Keratinocyte (primary cell): ENCODE measurements around the gene PHF5A. TPM values are rescaled to one million over a fixed set of nuclear protein-coding genes. Genes with fewer than 3 reads are reported as not detected.

Experiments used
- DNase-seq: peaks from one replicate; pipeline ENCODE4 v3.0.0-alpha.2; 2011; ENCODE audit warnings: low read depth, missing footprints, low spot score
- FAIRE-seq: peaks from 2 replicates; lab custom pipeline; 2011; peaks lifted over from hg19 to GRCh38; lab: Jason Lieb, UNC
- H2AFZ ChIP-seq: 2 replicates; pipeline ENCODE4 v1.6.0; 2012; ENCODE audit warnings: low read length, control low read depth, inconsistent platforms; ENCODE audit not compliant: control insufficient read depth
- H3K27ac ChIP-seq: 2 replicates; pipeline ENCODE4 v1.5.1; 2011; ENCODE audit warnings: low read length; ENCODE audit not compliant: control insufficient read depth, insufficient read depth
- H3K27me3 ChIP-seq: 3 replicates; pipeline ENCODE4 v1.6.0; 2011; ENCODE audit warnings: low read length; ENCODE audit not compliant: control insufficient read depth, insufficient read depth; ENCODE audit errors: extremely low read depth
- H3K36me3 ChIP-seq, 2 experiments: 2 replicates in 1 of 2; 3 replicates in 1 of 2; pipeline ENCODE4 v1.5.1; 2011; ENCODE audit warnings: low read length in 2 of 2, mild to moderate bottlenecking in 1 of 2; ENCODE audit not compliant: control insufficient read depth in 2 of 2, insufficient read depth in 2 of 2; ENCODE audit errors: extremely low read depth in 1 of 2
- H3K4me1 ChIP-seq: 3 replicates; pipeline ENCODE4 v1.5.1; 2011; ENCODE audit warnings: low read length; ENCODE audit not compliant: control insufficient read depth, insufficient read depth; ENCODE audit errors: extremely low read depth
- H3K4me2 ChIP-seq: 3 replicates; pipeline ENCODE4 v1.6.0; 2011; ENCODE audit warnings: low read depth, low read length; ENCODE audit not compliant: control insufficient read depth, insufficient read depth; ENCODE audit errors: extremely low read depth
- H3K4me3 ChIP-seq, 3 experiments: fragments of 200-600 bp in 1 of 3; sonication (generic) in 1 of 3; 2 replicates in 2 of 3; 3 replicates in 1 of 3; pipeline ENCODE4 v1.5.1; 2011 to 2016; ENCODE audit warnings: low read length in 3 of 3, mild to moderate bottlenecking in 3 of 3, control low read depth in 2 of 3, inconsistent platforms in 1 of 3, low read depth in 1 of 3, mixed read lengths in 1 of 3, mixed run types in 1 of 3, moderate library complexity in 1 of 3; ENCODE audit not compliant: control insufficient read depth in 2 of 3, insufficient read depth in 2 of 3; ENCODE audit errors: extremely low read depth in 1 of 3
- H3K79me2 ChIP-seq: 2 replicates; pipeline ENCODE4 v1.6.0; 2012; ENCODE audit warnings: low read length; ENCODE audit not compliant: control insufficient read depth, insufficient read depth
- H3K9ac ChIP-seq: 3 replicates; pipeline ENCODE4 v1.6.0; 2011; ENCODE audit warnings: low read length; ENCODE audit not compliant: control insufficient read depth, insufficient read depth; ENCODE audit errors: extremely low read depth
- H3K9me1 ChIP-seq: 3 replicates; pipeline ENCODE4 v1.6.0; 2011; ENCODE audit warnings: low read length; ENCODE audit not compliant: control insufficient read depth, insufficient read depth; ENCODE audit errors: extremely low read depth
- H3K9me3 ChIP-seq: 2 replicates; pipeline ENCODE4 v1.5.1; 2012; ENCODE audit warnings: low read depth, low read length; ENCODE audit not compliant: control insufficient read depth
- H4K20me1 ChIP-seq: 3 replicates; pipeline ENCODE4 v1.6.0; 2011; ENCODE audit warnings: low read length; ENCODE audit not compliant: control insufficient read depth, insufficient read depth; ENCODE audit errors: extremely low read depth
- CTCF ChIP-seq, 3 experiments: IDR thresholded peaks in 1 of 3; conservative IDR thresholded peaks in 1 of 3; optimal IDR thresholded peaks in 1 of 3; 2 replicates in 2 of 3; 3 replicates in 1 of 3; pipeline versions ENCODE3 to v1.5.1; 2011; ENCODE audit warnings: low read length in 3 of 3, mild to moderate bottlenecking in 3 of 3, moderate library complexity in 2 of 3, control low read depth in 1 of 3, inconsistent platforms in 1 of 3; ENCODE audit not compliant: insufficient read depth in 2 of 3; ENCODE audit errors: extremely low read depth in 1 of 3
- EZH2 ChIP-seq: IDR thresholded peaks from one replicate; pipeline ENCODE4 v1.6.1; 2012; ENCODE audit warnings: inconsistent platforms, mild to moderate bottlenecking, low read length, moderate library complexity
- dilution Hi-C: fragments of 300-500 bp; cut with MboI; formaldehyde crosslinking; loops from one replicate; pipeline ENCODE4 v1.7.0; 2020; ENCODE audit warnings: low sequenced_read_pairs; ENCODE audit not compliant: extremely low pct_ligation_motif_present
- polyA minus RNA-seq, 3 experiments: library from RNA; depleted of rRNA, polyadenylated mRNA; stranded (reverse); fragments of >200 nt; gene quantifications; 1 replicate in 1 of 3; 2 replicates in 1 of 3; 3 replicates in 1 of 3; pipeline ENCODE4 v1.2.3, GENCODE V29; 2011
- polyA plus RNA-seq, 5 experiments: library from polyadenylated mRNA; depleted of rRNA in 3 of 5; stranded (reverse) in 3 of 5; stranded (forward) in 1 of 5; unstranded in 1 of 5; fragments of >200 nt; gene quantifications; 1 replicate in 1 of 5; 2 replicates in 3 of 5; 3 replicates in 1 of 5; pipeline versions ENCODE4 v1.2.1 to v1.2.3, GENCODE V29; 2011 to 2012; ENCODE audit warnings: missing spikeins in 2 of 5, low read depth in 1 of 5, low replicate concordance in 1 of 5

PHF5A gene
- 51.9 to 77.7 TPM (median 73.0 TPM) in 3 replicates for polyA plus RNA-seq
- polyA plus RNA-seq (2011; ENCODE audit: low read depth) = 53.6 TPM
- polyA plus RNA-seq (2011; cell fraction: cytosol; rRNA removed) = 40.8 and 41.7 TPM in 2 replicates
- 26.2 and 35.5 TPM in 2 replicates for polyA plus RNA-seq (2011; cell fraction: nucleus; rRNA removed)
- 37.7 and 52.7 TPM in 2 replicates for polyA plus RNA-seq (2012; ENCODE audit: low replicate concordance)
- polyA minus RNA-seq = 11.0 to 24.8 TPM (median 14.1 TPM) in 3 replicates
- 8.8 TPM for polyA minus RNA-seq (2011; cell fraction: cytosol; rRNA and poly(A)+ RNA removed)
- polyA minus RNA-seq (2011; cell fraction: nucleus; rRNA and poly(A)+ RNA removed) = 3.8 and 8.6 TPM in 2 replicates

GRCh38 chr22:41468381-41469217, at the start of gene PHF5A, which contains the start of gene ACO2:
PHF5A (minus strand) TSS chr22:41468692; CDS start chr22:41468653, 39 bp downstream.
ACO2 (plus strand) TSS chr22:41469117; CDS start chr22:41469147, 30 bp downstream.
- peak within 1 kb of the TSS; percentile 98 for H3K9ac ChIP-seq
- peak within 1 kb of the TSS; percentile 100 for H3K27ac ChIP-seq
- peaks cover 19% of the 10 kb centered on the region for H3K4me1 ChIP-seq
- H3K4me3 ChIP-seq = peak within 1 kb of the TSS; percentile 89 to 98 (median 94)
- no peaks in the 10 kb centered on the region for H3K9me1 ChIP-seq
- DNase-seq (peak; percentile 76), FAIRE-seq (peak; percentile 75)
- H4K20me1 ChIP-seq = no peaks in the 10 kb centered on the region
- peak within 1 kb of the TSS; percentile 95 for H3K4me2 ChIP-seq
- H3K9me3 ChIP-seq = no peaks in the 10 kb centered on the region
- dilution Hi-C loops = no loop called here
- peaks cover 78% of the 10 kb centered on the region for H3K79me2 ChIP-seq
- no peaks in the 10 kb centered on the region for H3K27me3 ChIP-seq
- peaks cover 26 to 33% of the 10 kb centered on the region in 2 experiments for H3K36me3 ChIP-seq
- TF ChIP-seq CTCF (optimal IDR thresholded peaks at IDR 0.05 in 1 of 3, IDR thresholded peaks at IDR 0.05 in 1 of 3, conservative IDR thresholded peaks at IDR 0.05 in 1 of 3; ENCODE audit: extremely low read depth in 1 of 3, insufficient read depth in 2 of 3, low read length in 3 of 3) = no peak
- no peak for TF ChIP-seq EZH2
- peak within 1 kb of the TSS; percentile 96 for H2AFZ ChIP-seq

GRCh38 chr22:41518048-41518347, 49.5 kb upstream of the PHF5A start:
- Histone ChIP-seq H2AFZ (no peak overlapping the region), H3K4me3 (no peak overlapping the region), H3K9ac (no peak overlapping the region), H3K27ac (peak overlapping the region; percentile 65), H3K36me3 (peaks cover 26 to 36% of the 10 kb centered on the region in 2 experiments), H3K9me3 (no peaks in the 10 kb centered on the region), H3K79me2 (no peaks in the 10 kb centered on the region), H3K27me3 (no peaks in the 10 kb centered on the region), H4K20me1 (no peaks in the 10 kb centered on the region), H3K9me1 (no peaks in the 10 kb centered on the region), H3K4me1 (peaks cover 16% of the 10 kb centered on the region), H3K4me2 (no peak overlapping the region)
- DNase-seq = no peak
- no peak for FAIRE-seq
- dilution Hi-C loops = no loop called here
- TF ChIP-seq EZH2 = no peak
- TF ChIP-seq CTCF (optimal IDR thresholded peaks at IDR 0.05 in 1 of 3, IDR thresholded peaks at IDR 0.05 in 1 of 3, conservative IDR thresholded peaks at IDR 0.05 in 1 of 3; ENCODE audit: extremely low read depth in 1 of 3, insufficient read depth in 2 of 3, low read length in 3 of 3) = peak in 1 of 3 experiments; percentile 1
